AG04450 (cell line): ENCODE measurements around the gene PRKACG. TPM values are rescaled to one million over a fixed set of nuclear protein-coding genes. Genes with fewer than 3 reads are reported as not detected.

Experiments used
- CTCF ChIA-PET: fragments of 300-600, 350-600 bp; formaldehyde crosslinking; extraction: SDS; loops from one replicate; lab custom pipeline; 2022; ENCODE audit warnings: antibody characterized with exemption, inconsistent platforms; lab: Charles Lee
- POLR2A ChIA-PET: fragments of 350-600 bp; formaldehyde crosslinking; extraction: SDS; loops from one replicate; lab custom pipeline; 2021; ENCODE audit warnings: antibody characterized with exemption, inconsistent platforms; lab: Yijun Ruan, JAX
- DNase-seq: peaks from one replicate; pipeline ENCODE4 v3.0.0-alpha.2; 2011; ENCODE audit warnings: low read depth, low spot score
- H3K27ac ChIP-seq: one replicate; pipeline ENCODE4 v1.5.1; 2012; ENCODE audit warnings: low read depth, low read length, control low read depth
- H3K27me3 ChIP-seq: one replicate; pipeline ENCODE4 v1.6.0; 2012; ENCODE audit warnings: low read length; ENCODE audit not compliant: control insufficient read depth, insufficient read depth
- H3K4me3 ChIP-seq: 2 replicates; pipeline ENCODE4 v1.5.1; 2011; ENCODE audit warnings: mild to moderate bottlenecking, low read depth, low read length, control low read depth
- H3K9me3 ChIP-seq: 2 replicates; pipeline ENCODE4 v1.5.1; 2012; ENCODE audit warnings: low read length; ENCODE audit not compliant: control insufficient read depth, insufficient read depth
- polyA plus RNA-seq: library from polyadenylated mRNA; depleted of rRNA; stranded (reverse); fragments of >200 nt; gene quantifications from 2 replicates; pipeline ENCODE4 v1.2.3, GENCODE V29; 2011
- TF ChIP-seq, protein P1 (sequence below): IDR thresholded peaks from 2 replicates; pipeline ENCODE4 v1.5.1; 2011; ENCODE audit warnings: low read depth, low read length, control low read depth, inconsistent platforms

The PRKACG gene
- polyA plus RNA-seq, 1 experiment: not detected

DNA sequence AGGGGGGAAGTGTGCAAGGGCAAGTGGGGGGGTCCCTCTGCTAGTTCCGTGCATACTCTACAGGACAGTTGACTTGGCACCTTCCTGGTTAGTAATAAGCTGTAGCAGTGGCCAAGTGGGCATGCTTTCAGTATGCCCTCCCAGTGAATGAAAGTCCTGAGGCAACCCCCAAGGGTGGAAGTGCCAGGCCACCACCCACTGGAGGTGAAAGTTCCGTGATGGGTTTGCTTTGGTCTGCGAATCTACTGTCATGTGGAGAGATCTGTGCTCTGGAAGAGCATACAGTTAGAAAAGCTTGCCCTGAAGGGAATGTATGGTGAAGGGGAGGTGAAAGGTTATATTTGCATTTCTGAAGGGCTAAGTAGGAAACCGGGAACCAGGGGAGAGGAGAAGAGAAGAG, 31.9 kb upstream of the PRKACG start:
- DNase-seq: no peak
- Histone ChIP-seq H3K27me3 (no peaks in the 10 kb centered on the region), H3K9me3 (no peaks in the 10 kb centered on the region), H3K4me3 (no peak overlapping the region), H3K27ac (no peak overlapping the region)
- ChIA-PET CTCF (interaction anchor here (0.7 to 2.9 kb wide), 4 partner anchors 8 to 227 kb away, joined by 3 to 19 read pairs (median 5); partner anchors contain the start of gene FXN), POLR2A (interaction anchor here (1.2 kb wide), 1 partner anchor 128 kb away, joined by 3 read pairs; the partner anchor contains the start of gene TJP2)
- TF ChIP-seq, protein P1, sequence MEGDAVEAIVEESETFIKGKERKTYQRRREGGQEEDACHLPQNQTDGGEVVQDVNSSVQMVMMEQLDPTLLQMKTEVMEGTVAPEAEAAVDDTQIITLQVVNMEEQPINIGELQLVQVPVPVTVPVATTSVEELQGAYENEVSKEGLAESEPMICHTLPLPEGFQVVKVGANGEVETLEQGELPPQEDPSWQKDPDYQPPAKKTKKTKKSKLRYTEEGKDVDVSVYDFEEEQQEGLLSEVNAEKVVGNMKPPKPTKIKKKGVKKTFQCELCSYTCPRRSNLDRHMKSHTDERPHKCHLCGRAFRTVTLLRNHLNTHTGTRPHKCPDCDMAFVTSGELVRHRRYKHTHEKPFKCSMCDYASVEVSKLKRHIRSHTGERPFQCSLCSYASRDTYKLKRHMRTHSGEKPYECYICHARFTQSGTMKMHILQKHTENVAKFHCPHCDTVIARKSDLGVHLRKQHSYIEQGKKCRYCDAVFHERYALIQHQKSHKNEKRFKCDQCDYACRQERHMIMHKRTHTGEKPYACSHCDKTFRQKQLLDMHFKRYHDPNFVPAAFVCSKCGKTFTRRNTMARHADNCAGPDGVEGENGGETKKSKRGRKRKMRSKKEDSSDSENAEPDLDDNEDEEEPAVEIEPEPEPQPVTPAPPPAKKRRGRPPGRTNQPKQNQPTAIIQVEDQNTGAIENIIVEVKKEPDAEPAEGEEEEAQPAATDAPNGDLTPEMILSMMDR: no peak

DNA sequence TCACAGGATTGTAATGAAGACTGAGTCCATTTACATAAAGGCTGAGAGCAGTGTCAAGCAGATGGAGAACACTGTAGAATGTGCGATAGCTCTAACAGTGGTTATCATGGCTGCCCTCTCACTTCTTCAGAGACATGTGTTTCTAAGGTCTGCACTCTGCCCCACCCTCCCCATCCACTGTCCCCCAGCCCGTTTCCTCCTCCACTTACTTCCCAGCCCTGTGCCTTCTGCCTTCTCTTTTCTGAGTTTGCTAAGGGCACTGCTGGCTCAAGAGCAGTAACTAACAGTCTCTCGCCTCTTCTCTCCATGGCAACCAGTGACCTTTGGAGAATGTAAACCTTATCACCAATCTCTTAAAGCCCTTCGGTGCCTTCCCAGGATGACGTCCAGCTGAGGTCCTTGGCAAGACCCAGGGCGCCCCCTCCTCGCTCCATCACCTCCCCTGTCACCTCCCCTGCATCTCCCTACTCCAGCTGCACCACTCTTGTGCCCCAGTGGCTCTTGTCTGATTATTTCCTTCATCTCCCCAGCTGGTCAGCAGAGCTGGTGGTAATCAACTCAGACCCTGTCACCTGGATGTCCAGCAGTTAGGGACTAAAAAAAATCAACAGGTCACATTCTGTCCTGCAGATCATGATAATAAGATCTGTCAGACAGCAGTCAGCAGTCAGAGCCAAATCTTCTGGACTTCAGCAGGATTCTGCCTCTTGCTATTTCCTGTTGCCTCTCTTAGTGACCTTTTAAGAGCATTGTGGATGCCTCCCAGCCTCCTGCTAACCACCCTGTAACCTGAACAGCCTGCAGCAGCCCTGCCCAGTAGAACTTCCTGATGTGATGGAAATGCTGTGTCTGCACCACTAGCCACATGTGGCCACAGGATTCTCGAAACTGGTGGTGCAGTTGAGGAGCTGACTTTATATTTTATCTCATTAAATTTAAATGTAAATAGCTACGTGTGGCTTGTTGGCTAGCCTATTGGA, 30.6 kb upstream of the PRKACG start:
- H3K27ac ChIP-seq: peak overlapping the region; percentile 39
- H3K27me3 ChIP-seq: no peaks in the 10 kb centered on the region
- CTCF ChIA-PET: interaction anchor here (0.7 to 2.1 kb wide), 6 partner anchors 9 to 229 kb away, joined by 3 to 11 read pairs (median 3); partner anchors contain the start of gene FXN
- DNase-seq: no peak
- TF ChIP-seq, protein P1: no peak
- H3K9me3 ChIP-seq: no peaks in the 10 kb centered on the region
- H3K4me3 ChIP-seq: no peak overlapping the region
- POLR2A ChIA-PET: interaction anchor here (1.2 kb wide), 1 partner anchor 130 kb away, joined by 3 read pairs; the partner anchor contains the start of gene TJP2

DNA sequence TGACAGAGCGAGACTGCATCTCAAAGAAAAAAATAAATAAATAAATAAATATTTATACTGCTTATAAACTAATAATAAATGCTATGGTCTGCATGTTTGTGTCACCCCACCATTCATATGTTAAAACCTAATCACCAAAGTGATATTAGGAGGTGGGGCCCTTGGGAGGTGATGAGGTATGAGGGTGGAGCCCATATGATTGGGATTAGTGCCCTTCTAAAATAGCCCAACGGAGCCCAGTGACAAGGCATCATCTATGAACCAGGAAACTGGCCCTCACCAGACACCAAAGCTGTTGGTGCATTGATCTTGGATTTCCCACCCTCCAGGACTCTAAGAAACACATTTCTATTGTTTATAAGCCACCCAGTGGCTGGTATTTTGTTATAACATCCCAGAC, 26.7 kb upstream of the PRKACG start:
- CTCF ChIA-PET: no interaction called here
- POLR2A ChIA-PET: no interaction called here

DNA sequence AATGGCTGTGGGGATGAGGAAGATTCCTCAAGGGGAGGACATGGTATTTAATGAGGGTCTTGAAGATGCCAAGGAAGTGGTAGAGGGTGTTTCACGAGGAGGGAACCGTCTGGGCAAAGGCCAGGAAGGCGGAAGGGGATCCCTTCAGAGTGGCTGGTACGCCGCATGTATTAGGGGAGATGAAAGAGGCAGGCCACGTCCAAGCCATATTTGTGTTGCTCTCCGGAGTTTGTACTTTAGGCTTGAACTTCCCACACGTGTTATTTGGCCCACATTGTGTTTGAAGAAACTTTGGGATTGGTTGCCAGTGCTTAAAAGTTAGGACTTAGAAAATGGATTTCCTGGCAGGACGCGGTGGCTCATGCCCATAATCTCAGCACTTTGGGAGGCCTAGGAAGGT, 22.9 kb upstream of the PRKACG start:
- ChIA-PET CTCF (interaction anchor here (0.7 to 4.4 kb wide), 6 partner anchors 28 to 157 kb away, joined by 3 to 37 read pairs (median 3); no protein-coding TSS in a partner anchor), POLR2A (no interaction called here)
- no peak for DNase-seq
- Histone ChIP-seq H3K9me3 (no peaks in the 10 kb centered on the region), H3K27ac (no peak overlapping the region), H3K4me3 (peak overlapping the region; percentile 96), H3K27me3 (no peaks in the 10 kb centered on the region)
- TF ChIP-seq, protein P1: no peak

More for the DNA sequence above, 26.7 kb upstream of the PRKACG start:
- DNase-seq: no peak
- Histone ChIP-seq H3K27ac (no peak overlapping the region), H3K9me3 (no peaks in the 10 kb centered on the region), H3K27me3 (no peaks in the 10 kb centered on the region), H3K4me3 (no peak overlapping the region)
- TF ChIP-seq, protein P1: no peak
